Activated CD4-positive, CD25-positive, alpha-beta regulatory T cell treated with anti-CD3 and anti-CD28 coated beads, Interleukin-2, amount 50 U/mL, for 24 hours (primary cell): ENCODE data around the gene LRRC9.
A peak's percentile ranks its signal among the peaks of the same experiment; 100 is the strongest.
"Not testable (repeated sequence)": the region's sequence is repeated elsewhere in the genome, so short reads cannot be mapped to it uniquely, and the experiment has no call there.

ENCODE experiments used
- ATAC-seq, 2 donors: fragments of 150-1000 bp; cut with Tn5 transposase; one replicate each; pipeline ENCODE4 v1.10.0; 2021; ENCODE audit warnings: mild to moderate bottlenecking in 1 of 2, moderate library complexity in 1 of 2

The LRRC9 gene

GRCh38 chr14:59959668-59960067, 39.7 kb downstream of the LRRC9 start:
- ATAC-seq, result no peak

- ATAC-seq, result no peak
Observed at GRCh38 chr14:59961518-59962062, 41.6 kb downstream of the LRRC9 start.

GRCh38 chr14:59964251-59965007, 44.5 kb downstream of the LRRC9 start:
- peak; percentile 2 to 18 for ATAC-seq

GRCh38 chr14:59969319-59969718, 49.4 kb downstream of the LRRC9 start:
- ATAC-seq, result no peak

GRCh38 chr14:59981564-59981963, 61.6 kb downstream of the LRRC9 start:
- no peak for ATAC-seq

- no peak for ATAC-seq
Observed at GRCh38 chr14:59983048-59983447, 63.1 kb downstream of the LRRC9 start.

- ATAC-seq, result no peak
Observed at GRCh38 chr14:59986556-59987059, 66.7 kb downstream of the LRRC9 start.

- no peak for ATAC-seq
Observed at GRCh38 chr14:59997449-59997848, 77.5 kb downstream of the LRRC9 start.

GRCh38 chr14:59997966-59998365, 78.0 kb downstream of the LRRC9 start:
- ATAC-seq, result no peak

GRCh38 chr14:59998564-59998963, 78.6 kb downstream of the LRRC9 start:
- no peak for ATAC-seq

GRCh38 chr14:60002819-60003492, 83.0 kb downstream of the LRRC9 start:
- ATAC-seq, result no peak

- ATAC-seq, result no peak
Observed at GRCh38 chr14:60003991-60004390, 84.0 kb downstream of the LRRC9 start.

- ATAC-seq, result no peak
Observed at GRCh38 chr14:60008042-60008441, 88.1 kb downstream of the LRRC9 start.

GRCh38 chr14:60010263-60010662, 90.3 kb downstream of the LRRC9 start:
- ATAC-seq, result not testable (repeated sequence)

- no peak for ATAC-seq
Observed at GRCh38 chr14:60014402-60014801, 94.5 kb downstream of the LRRC9 start.

- ATAC-seq, result no peak
Observed at GRCh38 chr14:60021619-60022018, 101.7 kb downstream of the LRRC9 start.

GRCh38 chr14:60025571-60025970, 105.6 kb downstream of the LRRC9 start:
- no peak for ATAC-seq

GRCh38 chr14:60035177-60035576, 115.2 kb downstream of the LRRC9 start:
- ATAC-seq, result no peak

- ATAC-seq, result not testable (repeated sequence)
Observed at GRCh38 chr14:60047976-60048375, 128.0 kb downstream of the LRRC9 start.

- ATAC-seq, result no peak
Observed at GRCh38 chr14:60051721-60052221, 131.8 kb downstream of the LRRC9 start.

- ATAC-seq, result no peak
Observed at GRCh38 chr14:60058087-60058486, 138.1 kb downstream of the LRRC9 start.

- ATAC-seq, result no peak
Observed at GRCh38 chr14:60061371-60061770, 141.4 kb downstream of the LRRC9 start.

- peak; percentile 28 to 45 for ATAC-seq
Observed at GRCh38 chr14:60064491-60065072, 144.6 kb downstream of the LRRC9 start.
